ENCODE measurements around the gene OTOA.
"Not testable (repeated sequence)": the region's sequence is repeated elsewhere in the genome, so short reads cannot be mapped to it uniquely, and the experiment has no call there.

DNA sequence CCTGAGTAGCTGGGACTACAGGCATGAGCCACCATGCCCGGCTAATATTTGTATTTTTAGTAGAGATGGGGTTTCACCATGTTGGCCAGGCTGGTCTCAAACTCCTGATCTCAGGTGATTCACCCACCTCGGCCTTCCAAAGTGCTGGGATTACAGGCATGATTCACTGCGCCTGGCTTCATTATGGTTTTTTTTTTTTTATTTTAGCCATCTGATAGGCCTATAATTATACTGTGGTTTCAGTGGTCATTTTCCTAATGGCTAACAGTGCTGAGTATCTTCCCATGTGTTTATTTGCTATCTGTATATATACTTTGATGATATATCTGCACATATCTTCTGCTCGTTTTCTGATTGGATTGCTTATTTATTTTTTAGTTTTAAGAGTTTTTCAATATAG, 10.7 kb downstream of the OTOA start:
- TF ChIP-seq, protein P1, sequence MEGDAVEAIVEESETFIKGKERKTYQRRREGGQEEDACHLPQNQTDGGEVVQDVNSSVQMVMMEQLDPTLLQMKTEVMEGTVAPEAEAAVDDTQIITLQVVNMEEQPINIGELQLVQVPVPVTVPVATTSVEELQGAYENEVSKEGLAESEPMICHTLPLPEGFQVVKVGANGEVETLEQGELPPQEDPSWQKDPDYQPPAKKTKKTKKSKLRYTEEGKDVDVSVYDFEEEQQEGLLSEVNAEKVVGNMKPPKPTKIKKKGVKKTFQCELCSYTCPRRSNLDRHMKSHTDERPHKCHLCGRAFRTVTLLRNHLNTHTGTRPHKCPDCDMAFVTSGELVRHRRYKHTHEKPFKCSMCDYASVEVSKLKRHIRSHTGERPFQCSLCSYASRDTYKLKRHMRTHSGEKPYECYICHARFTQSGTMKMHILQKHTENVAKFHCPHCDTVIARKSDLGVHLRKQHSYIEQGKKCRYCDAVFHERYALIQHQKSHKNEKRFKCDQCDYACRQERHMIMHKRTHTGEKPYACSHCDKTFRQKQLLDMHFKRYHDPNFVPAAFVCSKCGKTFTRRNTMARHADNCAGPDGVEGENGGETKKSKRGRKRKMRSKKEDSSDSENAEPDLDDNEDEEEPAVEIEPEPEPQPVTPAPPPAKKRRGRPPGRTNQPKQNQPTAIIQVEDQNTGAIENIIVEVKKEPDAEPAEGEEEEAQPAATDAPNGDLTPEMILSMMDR (IDR thresholded peaks at IDR 0.05) = not testable (repeated sequence)
- TF ChIP-seq ZFX (IDR thresholded peaks at IDR 0.05; ENCODE audit: borderline replicate concordance) = not testable (repeated sequence)
